ENCODE measurements around the gene EPG5.

EPG5 gene, protein sequence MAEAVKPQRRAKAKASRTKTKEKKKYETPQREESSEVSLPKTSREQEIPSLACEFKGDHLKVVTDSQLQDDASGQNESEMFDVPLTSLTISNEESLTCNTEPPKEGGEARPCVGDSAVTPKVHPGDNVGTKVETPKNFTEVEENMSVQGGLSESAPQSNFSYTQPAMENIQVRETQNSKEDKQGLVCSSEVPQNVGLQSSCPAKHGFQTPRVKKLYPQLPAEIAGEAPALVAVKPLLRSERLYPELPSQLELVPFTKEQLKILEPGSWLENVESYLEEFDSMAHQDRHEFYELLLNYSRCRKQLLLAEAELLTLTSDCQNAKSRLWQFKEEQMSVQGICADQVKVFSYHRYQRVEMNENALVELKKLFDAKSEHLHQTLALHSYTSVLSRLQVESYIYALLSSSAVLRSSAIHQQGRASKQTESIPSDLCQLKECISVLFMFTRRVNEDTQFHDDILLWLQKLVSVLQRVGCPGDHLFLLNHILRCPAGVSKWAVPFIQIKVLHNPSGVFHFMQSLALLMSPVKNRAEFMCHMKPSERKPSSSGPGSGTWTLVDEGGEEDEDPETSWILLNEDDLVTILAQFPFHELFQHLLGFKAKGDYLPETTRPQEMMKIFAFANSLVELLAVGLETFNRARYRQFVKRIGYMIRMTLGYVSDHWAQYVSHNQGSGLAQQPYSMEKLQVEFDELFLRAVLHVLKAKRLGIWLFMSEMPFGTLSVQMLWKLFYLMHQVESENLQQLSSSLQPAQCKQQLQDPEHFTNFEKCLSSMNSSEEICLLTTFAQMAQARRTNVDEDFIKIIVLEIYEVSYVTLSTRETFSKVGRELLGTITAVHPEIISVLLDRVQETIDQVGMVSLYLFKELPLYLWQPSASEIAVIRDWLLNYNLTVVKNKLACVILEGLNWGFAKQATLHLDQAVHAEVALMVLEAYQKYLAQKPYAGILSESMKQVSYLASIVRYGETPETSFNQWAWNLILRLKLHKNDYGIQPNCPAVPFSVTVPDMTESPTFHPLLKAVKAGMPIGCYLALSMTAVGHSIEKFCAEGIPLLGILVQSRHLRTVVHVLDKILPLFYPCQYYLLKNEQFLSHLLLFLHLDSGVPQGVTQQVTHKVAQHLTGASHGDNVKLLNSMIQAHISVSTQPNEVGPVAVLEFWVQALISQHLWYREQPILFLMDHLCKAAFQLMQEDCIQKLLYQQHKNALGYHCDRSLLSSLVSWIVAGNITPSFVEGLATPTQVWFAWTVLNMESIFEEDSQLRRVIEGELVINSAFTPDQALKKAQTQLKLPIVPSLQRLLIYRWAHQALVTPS (N-terminal part only)

DNA sequence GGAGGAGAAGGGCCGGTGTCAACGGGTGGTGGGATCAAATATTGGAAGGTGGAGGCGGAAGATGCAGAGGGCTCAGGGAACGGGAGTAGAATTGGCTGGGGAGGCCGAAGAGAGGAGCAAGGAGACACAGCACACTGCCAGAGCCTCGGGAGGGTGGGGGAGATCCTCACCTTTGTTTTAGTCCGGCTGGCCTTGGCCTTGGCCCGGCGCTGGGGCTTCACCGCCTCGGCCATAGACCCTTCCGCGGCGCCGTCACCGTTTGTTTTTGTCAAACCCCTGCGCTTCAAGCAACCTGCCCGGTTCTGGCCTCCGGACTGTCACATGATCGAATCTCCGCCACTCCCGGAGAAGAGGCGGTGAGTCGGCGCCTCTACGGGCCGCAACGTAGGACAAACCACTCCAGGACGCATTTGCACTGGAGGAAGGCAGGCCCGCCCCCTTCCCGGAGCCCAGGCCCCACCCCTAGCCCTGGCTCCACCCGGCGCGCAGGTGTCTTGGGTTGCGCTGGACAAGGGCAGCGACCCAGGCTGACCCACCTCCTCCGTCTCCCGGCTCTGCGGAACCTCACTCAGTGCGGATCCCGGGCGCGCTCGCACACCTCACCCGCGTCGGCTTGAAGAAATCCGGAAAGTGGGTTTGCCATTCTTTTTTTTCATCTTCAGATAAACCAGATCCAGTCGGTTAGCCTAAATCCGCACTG is at the start of gene EPG5:
TSS of gene EPG5 (minus strand) at position 323 of the 700 bp plus-strand sequence. CDS start at position 233, 90 bp downstream.
- peaks cover 11% of the 10 kb centered on the region for H3K4me1 ChIP-seq (ENCODE audit: insufficient read depth, low read length, severe bottlenecking)
- H3K4me3 ChIP-seq (ENCODE audit: low read depth, low read length, poor library complexity, severe bottlenecking): peak within 1 kb of the TSS; percentile 88
- H3K79me2 ChIP-seq (ENCODE audit: insufficient read depth, low read length): peaks cover 6% of the 10 kb centered on the region
- H3K9ac ChIP-seq (ENCODE audit: low read length): peak within 1 kb of the TSS; percentile 80
- H3K27me3 ChIP-seq (ENCODE audit: insufficient read depth, low read length): no peaks in the 10 kb centered on the region
- peak within 1 kb of the TSS; percentile 2 for H3K27ac ChIP-seq (ENCODE audit: low read depth, low read length, poor library complexity, severe bottlenecking)
- TF ChIP-seq EZH2 (IDR thresholded peaks at IDR 0.05; ENCODE audit: borderline replicate concordance, low read length): no peak
- TF ChIP-seq, protein P1, sequence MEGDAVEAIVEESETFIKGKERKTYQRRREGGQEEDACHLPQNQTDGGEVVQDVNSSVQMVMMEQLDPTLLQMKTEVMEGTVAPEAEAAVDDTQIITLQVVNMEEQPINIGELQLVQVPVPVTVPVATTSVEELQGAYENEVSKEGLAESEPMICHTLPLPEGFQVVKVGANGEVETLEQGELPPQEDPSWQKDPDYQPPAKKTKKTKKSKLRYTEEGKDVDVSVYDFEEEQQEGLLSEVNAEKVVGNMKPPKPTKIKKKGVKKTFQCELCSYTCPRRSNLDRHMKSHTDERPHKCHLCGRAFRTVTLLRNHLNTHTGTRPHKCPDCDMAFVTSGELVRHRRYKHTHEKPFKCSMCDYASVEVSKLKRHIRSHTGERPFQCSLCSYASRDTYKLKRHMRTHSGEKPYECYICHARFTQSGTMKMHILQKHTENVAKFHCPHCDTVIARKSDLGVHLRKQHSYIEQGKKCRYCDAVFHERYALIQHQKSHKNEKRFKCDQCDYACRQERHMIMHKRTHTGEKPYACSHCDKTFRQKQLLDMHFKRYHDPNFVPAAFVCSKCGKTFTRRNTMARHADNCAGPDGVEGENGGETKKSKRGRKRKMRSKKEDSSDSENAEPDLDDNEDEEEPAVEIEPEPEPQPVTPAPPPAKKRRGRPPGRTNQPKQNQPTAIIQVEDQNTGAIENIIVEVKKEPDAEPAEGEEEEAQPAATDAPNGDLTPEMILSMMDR (IDR thresholded peaks at IDR 0.05; ENCODE audit: low read length): no peak
- peak within 1 kb of the TSS; percentile 86 for H3K4me2 ChIP-seq (ENCODE audit: low read length)
- H3F3A ChIP-seq (ENCODE audit: insufficient read depth, low read length): no peaks in the 10 kb centered on the region
- H4K20me1 ChIP-seq (ENCODE audit: insufficient read depth, low read length): no peaks in the 10 kb centered on the region
- no peaks in the 10 kb centered on the region for H3K9me2 ChIP-seq (ENCODE audit: low read depth, low read length)
- peaks cover 7% of the 10 kb centered on the region; the same call in 1 of the 2 replicates for H3K36me3 ChIP-seq (ENCODE audit: insufficient read depth, low read length)
- H2AFZ ChIP-seq (ENCODE audit: low read length): peak within 1 kb of the TSS; percentile 84
- H3K9me3 ChIP-seq (ENCODE audit: low read length): no peaks in the 10 kb centered on the region

DNA sequence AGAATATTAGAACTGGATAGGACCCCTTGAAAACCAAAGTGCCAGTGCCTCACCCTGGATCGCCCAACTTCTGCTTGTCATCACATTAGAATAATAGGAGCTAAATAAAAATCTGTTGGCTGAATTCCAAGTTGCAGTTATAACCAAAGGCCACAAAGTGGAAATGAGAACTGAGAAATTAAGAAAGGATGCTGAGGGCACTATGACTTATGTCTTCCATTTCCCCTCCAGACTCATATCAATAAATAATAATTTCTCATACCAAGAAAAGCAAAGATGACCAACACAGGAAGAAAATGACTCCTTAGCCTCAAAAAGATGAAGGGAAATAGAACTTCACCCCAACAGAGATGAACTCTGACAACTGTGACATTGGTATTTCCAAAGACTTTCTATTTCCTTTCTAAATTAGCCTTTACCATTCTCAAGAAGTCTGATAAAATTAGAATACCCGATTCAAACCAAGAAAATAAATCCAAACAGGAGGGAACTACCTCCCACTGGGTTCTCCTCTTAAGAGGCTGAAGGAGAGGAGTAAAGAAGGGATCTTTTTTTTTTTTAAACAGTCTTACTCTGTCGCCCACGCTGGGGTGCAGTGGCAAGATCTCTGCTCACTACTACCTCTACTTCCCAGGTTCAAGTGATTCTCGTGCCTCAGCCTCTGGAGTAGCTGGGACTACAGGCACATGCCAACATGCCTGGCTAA is 46.5 kb upstream of the EPG5 start:
- TF ChIP-seq, protein P1 (IDR thresholded peaks at IDR 0.05; ENCODE audit: low read length): no peak
- TF ChIP-seq EZH2 (IDR thresholded peaks at IDR 0.05; ENCODE audit: borderline replicate concordance, low read length): no peak
- Histone ChIP-seq H2AFZ (ENCODE audit: low read length) (no peak overlapping the region), H3K4me3 (ENCODE audit: low read depth, low read length, poor library complexity, severe bottlenecking) (no peak overlapping the region), H3K9me3 (ENCODE audit: low read length) (no peaks in the 10 kb centered on the region), H3F3A (ENCODE audit: insufficient read depth, low read length) (no peaks in the 10 kb centered on the region), H3K4me1 (ENCODE audit: insufficient read depth, low read length, severe bottlenecking) (peaks cover 6% of the 10 kb centered on the region), H3K9ac (ENCODE audit: low read length) (no peak overlapping the region), H4K20me1 (ENCODE audit: insufficient read depth, low read length) (no peaks in the 10 kb centered on the region), H3K9me2 (ENCODE audit: low read depth, low read length) (no peaks in the 10 kb centered on the region), H3K27me3 (ENCODE audit: insufficient read depth, low read length) (no peaks in the 10 kb centered on the region; the same call in 1 of the 2 replicates), H3K36me3 (ENCODE audit: insufficient read depth, low read length) (no peaks in the 10 kb centered on the region), H3K27ac (ENCODE audit: low read depth, low read length, poor library complexity, severe bottlenecking) (no peak overlapping the region), H3K79me2 (ENCODE audit: insufficient read depth, low read length) (no peaks in the 10 kb centered on the region), H3K4me2 (ENCODE audit: low read length) (no peak overlapping the region)

Data from OCI-LY1 (cell line).